Neural crest cell (in vitro differentiated cells): Measurements from ENCODE around the gene INHBB. TPM values are rescaled to one million over a fixed set of nuclear protein-coding genes. Genes with fewer than 3 reads are reported as not detected.

Source experiments
- DNase-seq: peaks from one replicate; pipeline ENCODE4 v3.0.0; 2021; ENCODE audit warnings: low read depth, mixed read lengths, low spot score
- H3K27ac Mint-ChIP-seq: one replicate; pipeline ENCODE4 v1.8.0; 2021; ENCODE audit warnings: mild to moderate bottlenecking, mixed read lengths; ENCODE audit not compliant: unreplicated experiment
- H3K27me3 Mint-ChIP-seq: 2 replicates; pipeline ENCODE4 v1.8.0; 2021; ENCODE audit warnings: low read depth, mild to moderate bottlenecking, mixed read lengths
- H3K36me3 Mint-ChIP-seq: 2 replicates; pipeline ENCODE4 v1.8.0; 2021; ENCODE audit warnings: low read depth, mild to moderate bottlenecking, mixed read lengths
- H3K4me1 Mint-ChIP-seq: 2 replicates; pipeline ENCODE4 v1.8.0; 2021; ENCODE audit warnings: mixed read lengths
- H3K4me3 Mint-ChIP-seq: one replicate; pipeline ENCODE4 v1.8.0; 2021; ENCODE audit warnings: mild to moderate bottlenecking, mixed read lengths
- H3K9me3 Mint-ChIP-seq: 2 replicates; pipeline ENCODE4 v1.8.0; 2021; ENCODE audit warnings: mixed read lengths
- total RNA-seq: library from RNA; stranded (reverse); gene quantifications from 2 replicates; pipeline ENCODE4 v1.2.1, GENCODE V29; 2021
- TF ChIP-seq, protein P1 (sequence below): fragments of 200-600 bp; sonication (generic); conservative IDR thresholded peaks from 2 replicates; pipeline ENCODE4 v1.5.0; 2021; ENCODE audit warnings: antibody characterized with exemption, mild to moderate bottlenecking

Gene INHBB
- total RNA-seq, 1 donor from 2014 or later: 0.49 TPM

- Mint-ChIP-seq H3K9me3 (no peaks in the 10 kb centered on the region), H3K27ac (no peak overlapping the region), H3K4me3 (no peak overlapping the region), H3K4me1 (no peaks in the 10 kb centered on the region), H3K36me3 (no peaks in the 10 kb centered on the region), H3K27me3 (peaks cover 6% of the 10 kb centered on the region)
- no peak for DNase-seq
- TF ChIP-seq, protein P1, sequence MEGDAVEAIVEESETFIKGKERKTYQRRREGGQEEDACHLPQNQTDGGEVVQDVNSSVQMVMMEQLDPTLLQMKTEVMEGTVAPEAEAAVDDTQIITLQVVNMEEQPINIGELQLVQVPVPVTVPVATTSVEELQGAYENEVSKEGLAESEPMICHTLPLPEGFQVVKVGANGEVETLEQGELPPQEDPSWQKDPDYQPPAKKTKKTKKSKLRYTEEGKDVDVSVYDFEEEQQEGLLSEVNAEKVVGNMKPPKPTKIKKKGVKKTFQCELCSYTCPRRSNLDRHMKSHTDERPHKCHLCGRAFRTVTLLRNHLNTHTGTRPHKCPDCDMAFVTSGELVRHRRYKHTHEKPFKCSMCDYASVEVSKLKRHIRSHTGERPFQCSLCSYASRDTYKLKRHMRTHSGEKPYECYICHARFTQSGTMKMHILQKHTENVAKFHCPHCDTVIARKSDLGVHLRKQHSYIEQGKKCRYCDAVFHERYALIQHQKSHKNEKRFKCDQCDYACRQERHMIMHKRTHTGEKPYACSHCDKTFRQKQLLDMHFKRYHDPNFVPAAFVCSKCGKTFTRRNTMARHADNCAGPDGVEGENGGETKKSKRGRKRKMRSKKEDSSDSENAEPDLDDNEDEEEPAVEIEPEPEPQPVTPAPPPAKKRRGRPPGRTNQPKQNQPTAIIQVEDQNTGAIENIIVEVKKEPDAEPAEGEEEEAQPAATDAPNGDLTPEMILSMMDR: no peak
Measured at GRCh38 chr2:120324933-120325332, 21.0 kb upstream of the INHBB start.

- no peak for DNase-seq
- no peaks in the 10 kb centered on the region for H3K36me3 Mint-ChIP-seq
- H3K27me3 Mint-ChIP-seq: peaks cover 10% of the 10 kb centered on the region
- H3K9me3 Mint-ChIP-seq: no peaks in the 10 kb centered on the region
- no peak overlapping the region for H3K27ac Mint-ChIP-seq
- no peaks in the 10 kb centered on the region for H3K4me1 Mint-ChIP-seq
- TF ChIP-seq, protein P1: no peak
- H3K4me3 Mint-ChIP-seq: no peak overlapping the region
Measured at GRCh38 chr2:120326066-120326465, 19.9 kb upstream of the INHBB start.

GRCh38 chr2:120330946-120331822 lies 14.8 kb upstream of the INHBB start:
- TF ChIP-seq, protein P1: no peak
- peaks cover 2% of the 10 kb centered on the region for H3K9me3 Mint-ChIP-seq
- H3K36me3 Mint-ChIP-seq: peaks cover 3% of the 10 kb centered on the region
- H3K27ac Mint-ChIP-seq: no peak overlapping the region
- no peak for DNase-seq
- no peaks in the 10 kb centered on the region for H3K4me1 Mint-ChIP-seq
- H3K27me3 Mint-ChIP-seq: peaks cover 11% of the 10 kb centered on the region
- H3K4me3 Mint-ChIP-seq: no peak overlapping the region

GRCh38 chr2:120331903-120332302 lies 14.0 kb upstream of the INHBB start:
- DNase-seq: no peak
- H3K27ac Mint-ChIP-seq: no peak overlapping the region
- no peaks in the 10 kb centered on the region for H3K4me1 Mint-ChIP-seq
- peaks cover 11% of the 10 kb centered on the region for H3K27me3 Mint-ChIP-seq
- H3K4me3 Mint-ChIP-seq: no peak overlapping the region
- H3K9me3 Mint-ChIP-seq: peaks cover 2% of the 10 kb centered on the region
- TF ChIP-seq, protein P1: no peak
- H3K36me3 Mint-ChIP-seq: peaks cover 3% of the 10 kb centered on the region

DNA sequence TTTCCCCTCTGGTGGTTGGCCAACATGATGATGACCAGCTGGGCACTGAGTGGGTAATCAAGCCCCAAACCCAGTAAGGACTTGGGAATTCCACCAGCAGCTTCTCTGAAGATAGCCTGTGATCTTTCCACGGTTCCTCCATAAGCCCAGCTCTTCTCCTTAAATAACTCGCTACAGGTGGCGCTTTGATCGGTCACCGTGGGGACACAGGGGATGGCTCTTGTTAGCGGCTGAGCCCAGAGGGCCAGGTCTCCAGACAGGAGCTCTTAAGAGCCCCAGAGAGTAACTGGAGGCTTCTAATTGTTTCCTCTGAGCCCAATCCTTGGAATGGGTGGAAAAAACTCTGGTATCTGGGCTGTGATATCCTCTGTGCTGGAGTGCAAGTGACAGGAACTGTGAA lies 13.6 kb upstream of the INHBB start:
- DNase-seq: no peak
- Mint-ChIP-seq H3K27ac (no peak overlapping the region), H3K27me3 (peaks cover 13% of the 10 kb centered on the region), H3K36me3 (peaks cover 3% of the 10 kb centered on the region), H3K9me3 (peaks cover 2% of the 10 kb centered on the region), H3K4me3 (no peak overlapping the region), H3K4me1 (no peaks in the 10 kb centered on the region)
- TF ChIP-seq, protein P1: no peak
